OCI-LY7 (cell line): ENCODE results near the gene ATP6V0A1.
"Not testable (repeated sequence)": the region's sequence is repeated elsewhere in the genome, so short reads cannot be mapped to it uniquely, and the experiment has no call there.

Experiments used
- CTCF ChIP-seq: fragments of 200-600 bp; sonication (generic); conservative IDR thresholded peaks from 2 replicates; pipeline ENCODE4 v1.5.1; 2014; ENCODE audit warnings: mild to moderate bottlenecking, antibody characterized with exemption, low read length, moderate library complexity, mixed read lengths
- EZH2phosphoT487 ChIP-seq: fragments of 200-600 bp; sonication (generic); IDR thresholded peaks from 2 replicates; pipeline ENCODE4 v1.6.1; 2018; ENCODE audit warnings: low read depth, borderline replicate concordance, mild to moderate bottlenecking, mixed run types, antibody characterized with exemption, low read length, moderate library complexity, mixed read lengths

GRCh38 chr17:42449838-42450237 lies 8.8 kb upstream of the ATP6V0A1 start:
- TF ChIP-seq CTCF, EZH2phosphoT487: not testable (repeated sequence)
